ENCODE data around the gene PLCB4. TPM values are rescaled to one million over a fixed set of nuclear protein-coding genes. Genes with fewer than 3 reads are reported as not detected.

The PLCB4 gene
- polyA plus RNA-seq, 1 experiment: 8.8 TPM

- Histone ChIP-seq H3K27me3 (ENCODE audit: control insufficient read depth, insufficient read depth, low read length) (no peaks in the 10 kb centered on the region), H3K36me3 (ENCODE audit: control insufficient read depth, insufficient read depth, low read length) (no peaks in the 10 kb centered on the region), H3K4me3 (ENCODE audit: low read depth, low read length) (no peak overlapping the region)
- POLR2A ChIA-PET: no interaction called here
- CTCF ChIA-PET: no interaction called here
- DNase-seq (ENCODE audit: low read depth): no peak
- TF ChIP-seq CTCF (IDR thresholded peaks at IDR 0.05; ENCODE audit: insufficient read depth, low read depth, low read length): no peak
Observed at GRCh38 chr20:9260027-9260426, 191.1 kb downstream of the PLCB4 start.

- no peak for TF ChIP-seq CTCF (IDR thresholded peaks at IDR 0.05; ENCODE audit: insufficient read depth, low read depth, low read length)
- CTCF ChIA-PET: interaction anchor here (0.9 to 1.7 kb wide), 3 partner anchors 9 to 97 kb away, joined by 3 to 9 read pairs (median 5); no protein-coding TSS in a partner anchor
Observed at GRCh38 chr20:9261781-9262180, 192.9 kb downstream of the PLCB4 start.

GRCh38 chr20:9262653-9263194, 193.8 kb downstream of the PLCB4 start:
- no peak for DNase-seq (ENCODE audit: low read depth)
- Histone ChIP-seq H3K4me3 (ENCODE audit: low read depth, low read length) (no peak overlapping the region), H3K36me3 (ENCODE audit: control insufficient read depth, insufficient read depth, low read length) (no peaks in the 10 kb centered on the region), H3K27me3 (ENCODE audit: control insufficient read depth, insufficient read depth, low read length) (no peaks in the 10 kb centered on the region)
- TF ChIP-seq CTCF (IDR thresholded peaks at IDR 0.05; ENCODE audit: insufficient read depth, low read depth, low read length): no peak
- POLR2A ChIA-PET: interaction anchor here (0.7 kb wide), 1 partner anchor 153 kb away, joined by 4 read pairs; no protein-coding TSS in a partner anchor
- CTCF ChIA-PET: interaction anchor here (0.7 to 1.7 kb wide), 4 partner anchors 8 to 43 kb away, joined by 3 to 9 read pairs (median 4); no protein-coding TSS in a partner anchor

More at GRCh38 chr20:9261781-9262180, 192.9 kb downstream of the PLCB4 start:
- POLR2A ChIA-PET: interaction anchor here (0.7 kb wide), 1 partner anchor 152 kb away, joined by 4 read pairs; no protein-coding TSS in a partner anchor
- Histone ChIP-seq H3K27me3 (ENCODE audit: control insufficient read depth, insufficient read depth, low read length) (no peaks in the 10 kb centered on the region), H3K4me3 (ENCODE audit: low read depth, low read length) (no peak overlapping the region), H3K36me3 (ENCODE audit: control insufficient read depth, insufficient read depth, low read length) (no peaks in the 10 kb centered on the region)
- no peak for DNase-seq (ENCODE audit: low read depth)

- no peak for TF ChIP-seq CTCF (IDR thresholded peaks at IDR 0.05; ENCODE audit: insufficient read depth, low read depth, low read length)
- Histone ChIP-seq H3K4me3 (ENCODE audit: low read depth, low read length) (no peak overlapping the region), H3K27me3 (ENCODE audit: control insufficient read depth, insufficient read depth, low read length) (no peaks in the 10 kb centered on the region), H3K36me3 (ENCODE audit: control insufficient read depth, insufficient read depth, low read length) (no peaks in the 10 kb centered on the region)
- CTCF ChIA-PET: interaction anchor here (0.7 kb wide), 1 partner anchor 168 kb away, joined by 3 read pairs; no protein-coding TSS in a partner anchor
- DNase-seq (ENCODE audit: low read depth): no peak
- POLR2A ChIA-PET: interaction anchor here (0.6 kb wide), 1 partner anchor 77 kb away, joined by 4 read pairs; no protein-coding TSS in a partner anchor
Observed at GRCh38 chr20:9269280-9269971, 200.5 kb downstream of the PLCB4 start.

- peak; percentile 62 for DNase-seq (ENCODE audit: low read depth)
- H3K36me3 ChIP-seq (ENCODE audit: control insufficient read depth, insufficient read depth, low read length): no peaks in the 10 kb centered on the region
- H3K27me3 ChIP-seq (ENCODE audit: control insufficient read depth, insufficient read depth, low read length): no peaks in the 10 kb centered on the region
- POLR2A ChIA-PET: interaction anchor here (0.6 kb wide), 1 partner anchor 218 kb away, joined by 4 read pairs; no protein-coding TSS in a partner anchor
- TF ChIP-seq CTCF (IDR thresholded peaks at IDR 0.05; ENCODE audit: insufficient read depth, low read depth, low read length): no peak
- CTCF ChIA-PET: interaction anchor here (0.6 to 1.2 kb wide), 5 partner anchors 8 to 224 kb away, joined by 3 read pairs; no protein-coding TSS in a partner anchor
- no peak overlapping the region for H3K4me3 ChIP-seq (ENCODE audit: low read depth, low read length)
Observed at GRCh38 chr20:9270831-9271230, 201.9 kb downstream of the PLCB4 start.

Measured in BJ (cell line).